GM10266 (cell line): ENCODE results near the gene SCGN.
"Not testable (repeated sequence)": the region's sequence is repeated elsewhere in the genome, so short reads cannot be mapped to it uniquely, and the experiment has no call there.

Source experiments
- DNase-seq: peaks from one replicate; pipeline ENCODE4 v3.0.0; 2012; ENCODE audit errors: extremely low spot score
- CTCF ChIP-seq: IDR thresholded peaks from 2 replicates; pipeline ENCODE4 v1.5.1; 2012; ENCODE audit warnings: mild to moderate bottlenecking, low read depth; ENCODE audit not compliant: control insufficient read depth, insufficient read depth; ENCODE audit errors: missing control alignments

SCGN gene

DNA sequence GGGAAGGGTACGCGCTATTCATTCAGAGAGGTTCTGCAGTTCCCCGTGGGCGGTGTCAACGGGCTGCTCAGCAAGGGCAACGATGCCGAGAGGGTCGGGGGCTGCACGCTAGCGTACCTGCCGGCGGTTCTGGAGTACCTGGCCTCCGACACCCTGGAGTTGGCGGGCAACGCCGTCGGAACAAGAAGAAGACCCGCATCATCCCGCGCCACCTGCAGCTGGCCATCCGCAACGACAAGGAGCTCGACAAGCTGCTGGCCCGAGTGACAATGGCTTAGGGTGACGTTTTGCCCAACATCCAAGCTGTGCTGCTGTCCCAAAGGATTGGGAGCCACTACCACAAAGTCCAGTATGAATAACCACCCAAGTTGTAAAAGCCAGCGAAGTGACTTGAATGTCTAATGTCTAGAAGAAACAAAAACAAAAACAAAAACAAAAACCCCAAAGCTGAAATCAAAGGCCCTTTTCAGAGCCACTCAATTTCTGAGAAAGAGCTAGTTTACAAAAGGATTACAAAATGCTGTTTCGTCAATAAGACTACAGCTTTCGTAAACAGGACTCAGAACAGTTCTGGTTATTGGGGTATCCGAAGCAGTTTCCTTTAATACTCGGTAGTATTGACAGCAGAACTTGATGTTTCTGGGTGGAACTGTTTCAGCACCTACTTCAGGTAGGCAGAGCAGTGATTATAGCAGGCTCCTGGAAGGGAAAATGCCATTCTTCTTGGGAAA is 80.6 kb downstream of the SCGN start:
- TF ChIP-seq CTCF = no peak
- no peak for DNase-seq

GRCh38 chr6:25735261-25735660 is 83.2 kb downstream of the SCGN start:
- no peak for TF ChIP-seq CTCF
- no peak for DNase-seq

DNA sequence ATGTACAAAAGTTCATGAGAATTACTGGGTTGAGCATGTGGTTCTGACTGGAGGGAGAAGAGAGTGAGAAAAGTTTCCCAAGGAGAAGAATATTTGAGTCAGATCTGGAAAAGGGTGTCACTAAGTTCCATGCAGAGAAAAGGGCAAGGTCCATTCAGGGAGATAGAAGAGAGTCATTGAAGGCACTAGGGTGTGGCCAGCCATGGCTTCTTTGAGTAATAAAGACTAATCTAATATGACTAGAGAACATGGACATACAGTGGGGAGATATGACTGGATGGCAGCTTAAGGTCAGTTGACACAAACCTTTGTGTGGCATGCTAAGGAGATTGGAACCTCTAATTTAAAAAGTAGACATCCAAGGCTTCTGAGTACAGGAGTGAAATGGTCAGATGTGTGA is 91.9 kb downstream of the SCGN start:
- no peak for TF ChIP-seq CTCF
- DNase-seq = no peak

DNA sequence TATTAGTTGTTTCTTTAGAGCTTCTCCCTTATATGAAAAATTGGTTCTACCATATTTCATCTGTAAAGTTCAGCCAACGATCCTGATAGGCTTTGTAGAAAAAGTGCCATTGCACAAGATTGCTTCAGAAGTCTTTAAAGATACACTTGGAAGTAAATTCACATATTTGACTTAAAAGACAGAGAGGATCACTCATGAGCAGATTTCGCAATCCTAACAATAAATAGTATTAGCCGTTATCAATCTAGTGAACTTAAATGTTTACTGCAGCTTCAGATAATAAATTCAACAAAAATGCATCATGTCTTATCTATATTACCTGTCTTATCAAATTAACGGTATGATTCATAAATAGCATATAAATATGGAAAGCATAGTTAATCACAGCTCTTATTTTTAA is 93.8 kb downstream of the SCGN start:
- no peak for DNase-seq
- no peak for TF ChIP-seq CTCF

DNA sequence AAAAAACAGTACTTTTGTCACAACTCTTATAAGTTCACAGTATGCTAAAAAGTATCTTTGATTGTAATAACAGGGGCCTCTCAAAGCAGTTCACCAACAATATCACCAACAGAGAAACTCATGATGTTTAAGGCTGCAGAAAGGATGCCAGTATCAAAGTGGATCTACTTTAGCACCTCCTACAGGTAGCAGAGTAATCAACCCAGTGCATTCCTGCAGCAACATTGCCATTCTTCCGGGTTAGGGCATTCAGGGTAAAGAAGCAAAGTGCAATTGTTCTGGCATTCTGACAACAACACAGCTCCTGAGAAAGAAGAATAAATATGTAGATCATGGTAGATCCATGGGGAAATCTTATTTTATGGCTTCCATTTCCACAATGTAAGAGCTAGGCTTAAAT is 95.0 kb downstream of the SCGN start:
- no peak for TF ChIP-seq CTCF
- DNase-seq = no peak

DNA sequence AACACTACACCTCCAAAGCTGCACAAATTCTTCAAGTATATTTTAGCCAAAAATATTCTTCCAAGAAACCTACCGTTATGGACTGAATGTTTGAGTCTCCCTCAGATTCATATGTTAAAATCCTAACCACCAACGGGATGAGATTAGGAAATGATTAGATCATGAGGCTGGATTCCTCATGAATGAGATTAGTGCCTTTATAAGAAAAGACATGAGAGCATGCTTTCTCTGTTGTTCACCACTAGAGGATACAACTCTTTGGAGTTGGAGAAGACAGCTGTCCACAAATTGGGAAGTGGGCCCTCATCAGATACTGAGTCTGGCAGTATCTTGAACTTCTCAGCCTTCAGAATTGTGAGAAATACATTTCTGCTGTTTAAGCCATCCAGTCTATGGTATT is 95.5 kb downstream of the SCGN start:
- no peak for TF ChIP-seq CTCF
- DNase-seq = no peak

GRCh38 chr6:25748049-25748448 is 96.0 kb downstream of the SCGN start:
- DNase-seq = no peak
- TF ChIP-seq CTCF = no peak

DNA sequence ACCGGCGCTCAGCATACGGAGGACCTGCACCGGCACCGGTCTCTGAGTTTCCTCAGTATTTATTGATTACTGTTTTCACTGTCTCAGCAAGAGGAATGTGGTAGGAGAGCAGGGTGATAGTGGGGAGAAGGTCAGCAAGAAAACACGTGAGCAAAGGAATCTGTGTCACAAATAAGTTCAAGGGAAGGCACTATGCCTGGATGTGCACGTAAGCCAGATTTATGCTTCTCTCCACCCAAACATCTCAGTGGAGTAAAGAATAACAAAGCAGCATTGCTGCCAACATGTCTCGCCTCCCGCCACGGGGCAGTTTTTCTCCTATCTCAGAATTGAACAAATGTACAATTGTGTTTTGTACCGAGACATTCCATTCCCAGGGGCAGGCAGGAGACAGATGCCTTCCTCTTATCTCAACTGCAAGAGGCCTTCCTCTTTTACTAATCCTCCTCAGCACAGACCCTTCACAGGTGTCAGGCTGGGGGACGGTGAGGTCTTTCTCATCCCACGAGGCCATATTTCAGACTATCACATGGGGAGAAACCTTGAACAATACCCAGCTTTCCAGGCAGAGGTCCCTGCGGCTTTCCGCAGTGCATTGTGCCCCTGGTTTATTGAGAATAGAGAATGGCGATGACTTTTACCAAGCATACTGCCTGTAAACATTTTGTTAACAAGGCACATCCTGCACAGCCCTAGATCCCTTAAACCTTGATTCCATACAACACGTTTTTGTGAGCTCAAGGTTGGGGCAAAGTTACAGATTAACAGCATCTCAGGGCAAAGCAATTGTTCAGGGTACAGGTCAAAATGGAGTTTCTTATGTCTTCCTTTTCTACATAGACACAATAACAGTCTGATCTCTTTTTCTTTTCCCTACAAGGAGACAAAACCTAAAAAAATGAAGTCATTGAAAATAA is 96.8 kb downstream of the SCGN start:
- not testable (repeated sequence) for DNase-seq
